ENCODE measurements around the gene CYP17A1.
A peak's percentile ranks its signal among the peaks of the same experiment; 100 is the strongest.
"Not testable (repeated sequence)": the region's sequence is repeated elsewhere in the genome, so short reads cannot be mapped to it uniquely, and the experiment has no call there.

The CYP17A1 gene

GRCh38 chr10:102838276-102838927 is 1.2 kb upstream of the CYP17A1 start:
- not testable (repeated sequence) for DNase-seq (ENCODE audit: low read depth in 2 of 2)

- peak; percentile 49 to 52 for DNase-seq (ENCODE audit: low read depth in 2 of 2)
Observed at GRCh38 chr10:102835007-102835482, 2.2 kb downstream of the CYP17A1 start.

- no peak for DNase-seq (ENCODE audit: low read depth in 2 of 2)
Observed at GRCh38 chr10:102834143-102834542, 3.1 kb downstream of the CYP17A1 start.

GRCh38 chr10:102832987-102833386 is 4.2 kb downstream of the CYP17A1 start:
- DNase-seq (ENCODE audit: low read depth in 2 of 2), result no peak

- DNase-seq (ENCODE audit: low read depth in 2 of 2), result no peak
Observed at GRCh38 chr10:102832248-102832647, 5.0 kb downstream of the CYP17A1 start.

- no peak for DNase-seq (ENCODE audit: low read depth in 2 of 2)
Observed at GRCh38 chr10:102831322-102832071, 5.7 kb downstream of the CYP17A1 start.

- no peak for DNase-seq (ENCODE audit: low read depth in 2 of 2)
Observed at GRCh38 chr10:102827597-102827975, 9.6 kb downstream of the CYP17A1 start.

- DNase-seq (ENCODE audit: low read depth in 2 of 2), result no peak
Observed at GRCh38 chr10:102826148-102826796, 10.9 kb downstream of the CYP17A1 start.

GRCh38 chr10:102824664-102825063 is 12.5 kb downstream of the CYP17A1 start:
- no peak for DNase-seq (ENCODE audit: low read depth in 2 of 2)

- no peak for DNase-seq (ENCODE audit: low read depth in 2 of 2)
Observed at GRCh38 chr10:102822222-102822621, 15.0 kb downstream of the CYP17A1 start.

- not testable (repeated sequence) for DNase-seq (ENCODE audit: low read depth in 2 of 2)
Observed at GRCh38 chr10:102820008-102820407, 17.2 kb downstream of the CYP17A1 start.

GRCh38 chr10:102819054-102819453 is 18.2 kb downstream of the CYP17A1 start:
- no peak for DNase-seq (ENCODE audit: low read depth in 2 of 2)

GRCh38 chr10:102817175-102817574 is 20.0 kb downstream of the CYP17A1 start:
- no peak for DNase-seq (ENCODE audit: low read depth in 2 of 2)

GRCh38 chr10:102815790-102816549 is 21.2 kb downstream of the CYP17A1 start:
- DNase-seq (ENCODE audit: low read depth in 2 of 2), result no peak

- no peak for DNase-seq (ENCODE audit: low read depth in 2 of 2)
Observed at GRCh38 chr10:102814873-102815661, 22.1 kb downstream of the CYP17A1 start.

- DNase-seq (ENCODE audit: low read depth in 2 of 2), result no peak
Observed at GRCh38 chr10:102814453-102814871, 22.8 kb downstream of the CYP17A1 start.

GRCh38 chr10:102813734-102814452 is 23.3 kb downstream of the CYP17A1 start:
- no peak for DNase-seq (ENCODE audit: low read depth in 2 of 2)

GRCh38 chr10:102813017-102813541 is 24.1 kb downstream of the CYP17A1 start:
- DNase-seq (ENCODE audit: low read depth in 2 of 2), result no peak

GRCh38 chr10:102812231-102812876 is 24.9 kb downstream of the CYP17A1 start:
- DNase-seq (ENCODE audit: low read depth in 2 of 2), result no peak

- DNase-seq (ENCODE audit: low read depth in 2 of 2), result no peak
Observed at GRCh38 chr10:102811346-102811745, 25.9 kb downstream of the CYP17A1 start.
